ENCODE results near the gene RNF138.
"Not testable (repeated sequence)": the region's sequence is repeated elsewhere in the genome, so short reads cannot be mapped to it uniquely, and the experiment has no call there.

RNF138 gene

GRCh38 chr18:32096946-32097345, 5.3 kb downstream of the RNF138 start:
- DNase-seq = no peak

GRCh38 chr18:32104516-32104915, 12.8 kb downstream of the RNF138 start:
- no peak for DNase-seq

- DNase-seq = no peak
Observed at GRCh38 chr18:32110005-32110404, 18.3 kb downstream of the RNF138 start.

GRCh38 chr18:32111706-32112105, 20.0 kb downstream of the RNF138 start:
- no peak for DNase-seq

DNA sequence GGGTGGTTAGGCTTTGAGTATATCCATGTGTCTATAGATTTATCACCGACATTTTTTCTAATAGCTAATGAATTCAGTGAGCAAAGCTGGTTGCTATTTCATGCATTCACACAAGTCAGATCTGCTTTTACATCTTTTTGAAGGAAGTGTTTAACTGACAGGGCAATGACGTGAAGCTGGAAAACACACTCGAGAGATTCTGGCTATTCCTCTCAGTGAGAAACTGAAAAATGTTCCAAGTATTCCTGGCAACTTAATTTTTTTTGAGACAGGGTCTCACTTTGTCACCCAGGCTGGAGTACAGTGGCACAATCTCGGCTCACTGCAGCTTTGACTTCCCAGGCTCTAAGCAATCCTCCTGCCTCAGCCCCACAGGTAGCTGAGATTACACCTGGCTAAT, 21.2 kb downstream of the RNF138 start:
- no peak for DNase-seq

- no peak for DNase-seq
Observed at GRCh38 chr18:32114293-32114942, 22.7 kb downstream of the RNF138 start.

DNA sequence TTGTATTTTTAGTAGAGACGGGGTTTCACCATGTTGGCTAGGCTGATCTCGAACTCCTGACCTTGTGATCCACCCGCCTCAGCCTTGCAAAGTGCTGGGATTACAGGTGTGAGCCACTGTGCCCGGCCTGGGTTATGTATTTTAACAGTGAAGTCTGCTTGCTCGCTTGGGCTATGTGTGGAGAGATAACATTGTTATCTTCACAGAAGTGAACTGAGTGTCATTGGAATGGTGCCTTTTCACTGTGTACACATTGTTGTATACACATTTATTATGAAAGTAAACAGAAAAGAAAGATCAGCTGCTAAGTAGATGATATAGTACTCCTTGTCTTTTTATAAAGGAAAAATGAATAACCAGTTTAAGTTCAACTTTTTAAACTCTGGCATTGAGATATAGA, 30.4 kb downstream of the RNF138 start:
- DNase-seq = no peak

GRCh38 chr18:32126538-32126937, 34.9 kb downstream of the RNF138 start:
- DNase-seq = no peak

DNA sequence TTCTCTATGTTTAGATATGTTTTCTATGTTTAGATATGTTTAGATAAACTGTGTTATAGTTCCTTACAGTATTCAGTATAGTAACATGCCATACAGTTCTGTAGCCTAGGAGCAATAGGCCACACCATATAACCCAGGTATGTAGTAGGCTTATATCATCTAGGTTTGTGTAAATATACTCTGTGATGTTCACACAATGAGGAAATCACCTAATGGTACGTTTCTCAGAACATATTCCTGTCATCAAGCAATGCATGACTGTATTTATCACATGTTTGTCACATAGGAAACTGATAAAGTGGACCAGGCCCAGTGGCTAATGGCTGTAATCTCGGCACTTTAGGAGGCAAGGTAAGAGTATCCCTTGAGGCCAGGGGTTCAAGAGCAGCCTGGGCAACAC, 44.0 kb downstream of the RNF138 start:
- DNase-seq = no peak

DNA sequence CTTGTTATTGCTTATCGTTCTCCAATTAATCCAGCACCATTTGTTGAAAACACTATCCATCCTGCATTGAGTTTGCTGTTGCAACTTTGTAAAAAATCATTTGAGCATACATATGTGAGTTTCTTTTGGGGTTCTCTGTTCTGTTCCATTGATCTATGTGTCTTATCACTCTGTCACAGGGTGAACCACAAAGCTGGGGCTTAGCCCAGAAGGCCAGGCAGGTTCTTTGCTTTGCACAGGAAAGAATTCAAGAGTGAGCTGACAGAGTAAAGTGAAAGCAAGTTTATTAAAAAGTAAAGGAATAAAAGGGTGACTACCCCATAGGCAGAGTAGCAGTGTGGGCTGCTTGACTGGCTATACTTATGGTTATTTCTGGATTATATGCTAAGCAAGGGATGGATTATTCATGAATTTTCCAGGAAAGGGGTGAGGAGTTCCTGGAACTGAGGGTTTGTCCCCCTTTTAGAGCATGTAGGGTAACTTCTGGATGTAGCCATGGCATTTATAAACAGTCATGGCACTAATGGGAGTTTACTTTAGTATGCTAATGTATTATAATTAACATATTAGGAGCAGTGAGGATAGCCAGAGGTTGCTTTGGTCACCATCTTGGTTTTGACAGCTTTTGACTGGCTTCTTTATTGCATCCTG, 46.8 kb downstream of the RNF138 start:
- DNase-seq = no peak

DNA sequence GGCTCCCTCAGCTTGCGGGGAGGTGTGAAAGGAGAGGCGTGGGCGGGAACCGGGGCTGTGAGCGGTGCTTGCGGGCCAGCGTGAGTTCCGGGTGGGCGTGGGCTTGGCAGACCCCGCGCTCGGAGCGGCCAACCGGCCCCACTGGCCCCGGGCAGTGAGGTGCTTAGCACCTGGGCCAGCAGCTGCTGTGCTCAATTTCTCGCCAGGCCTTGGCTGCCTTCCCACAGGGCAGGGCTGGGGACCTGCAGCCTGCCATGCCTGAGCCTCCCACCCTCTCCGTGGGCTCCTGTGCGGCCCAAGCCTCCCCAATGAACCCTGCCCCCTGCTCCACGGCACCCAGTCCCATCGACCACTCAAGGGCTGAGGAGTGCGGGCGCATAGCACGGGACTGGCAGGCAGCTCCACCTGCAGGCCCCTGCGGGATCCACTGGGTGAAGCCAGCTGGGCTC, 48.2 kb downstream of the RNF138 start:
- DNase-seq = no peak

DNA sequence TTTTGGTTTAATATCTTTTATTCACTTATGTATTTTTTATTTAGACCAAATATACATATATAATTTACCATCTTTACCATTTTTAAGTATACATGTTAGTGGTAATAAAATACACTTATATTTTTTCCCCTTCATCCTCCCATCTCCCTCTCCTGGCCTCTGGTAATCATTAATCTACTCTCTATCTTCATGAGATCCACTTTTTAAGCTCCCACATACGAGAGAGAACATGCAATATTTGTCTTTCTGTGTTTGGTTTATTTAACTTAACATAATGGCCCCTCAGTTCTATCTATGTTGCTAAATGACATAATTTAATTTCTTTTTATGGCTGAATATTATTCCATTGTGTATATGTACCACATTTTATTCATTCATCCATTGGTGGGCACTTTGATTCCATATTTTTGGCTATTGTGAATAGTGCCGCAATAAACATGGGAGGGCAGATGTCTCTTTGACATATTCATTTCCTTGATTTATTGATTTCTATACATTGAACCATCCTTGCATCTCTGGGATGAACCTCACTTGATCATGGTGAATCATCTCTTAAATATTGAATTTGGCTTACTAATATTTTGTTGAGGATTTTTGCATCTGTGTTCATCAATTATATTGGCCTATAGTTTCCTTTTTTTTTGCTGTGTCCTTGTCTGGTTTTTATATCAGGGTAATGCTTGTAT, 56.7 kb downstream of the RNF138 start:
- no peak for DNase-seq

DNA sequence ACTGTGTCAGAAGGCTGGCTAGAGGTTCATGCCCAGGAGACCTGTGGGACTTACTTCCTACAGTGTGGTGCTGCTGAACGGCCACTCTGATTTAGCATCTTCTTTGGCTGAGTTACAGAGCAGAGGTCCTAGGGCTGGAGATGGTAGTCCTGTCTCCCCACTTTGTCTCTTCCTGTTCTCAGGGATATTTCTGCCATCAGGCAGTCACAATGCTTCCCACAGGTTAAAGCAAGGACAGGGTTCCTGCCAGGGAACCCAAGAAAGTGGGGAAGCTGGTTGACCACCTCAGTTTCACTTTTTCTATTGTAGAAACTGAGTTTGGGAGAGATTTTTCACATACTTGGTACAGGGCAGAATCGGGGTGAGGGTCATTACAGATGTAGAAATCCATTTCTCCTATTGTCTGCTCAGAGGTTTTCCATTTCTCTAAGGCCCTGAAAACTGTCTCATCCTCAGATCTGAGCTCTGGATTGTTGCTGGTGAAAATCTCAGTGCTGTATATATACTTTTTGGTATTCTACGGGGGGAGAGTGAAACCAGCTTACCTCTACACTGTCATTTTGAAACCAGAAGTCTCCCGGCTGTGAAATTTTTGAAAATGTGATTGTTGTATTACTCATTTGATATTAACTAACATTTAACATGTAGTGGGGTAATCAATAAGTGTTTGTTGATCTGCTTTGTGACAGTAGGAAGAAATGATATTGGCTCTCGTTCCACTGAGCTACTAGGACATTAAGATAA, 61.2 kb downstream of the RNF138 start:
- no peak for DNase-seq

GRCh38 chr18:32156855-32157254, 65.2 kb downstream of the RNF138 start:
- DNase-seq = no peak

DNA sequence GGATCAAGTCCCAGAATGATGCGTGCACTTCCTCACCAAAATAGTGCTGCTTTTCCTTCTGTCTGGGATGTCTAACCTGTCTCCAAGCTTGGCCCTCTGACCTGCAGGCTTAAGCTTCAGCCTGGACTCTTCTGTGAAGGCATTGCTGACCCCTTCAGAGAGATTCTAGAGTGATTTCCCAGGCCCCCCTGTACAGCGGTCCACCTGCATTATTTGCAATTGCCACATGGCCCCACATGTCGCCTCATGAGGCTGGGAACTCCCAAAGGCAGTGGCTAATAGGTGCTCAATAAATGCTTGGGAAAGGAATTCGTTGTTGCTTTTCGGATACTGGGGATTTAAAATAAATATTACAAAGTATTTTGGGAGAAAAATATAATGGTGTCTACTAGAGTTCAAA, 65.9 kb downstream of the RNF138 start:
- DNase-seq = no peak

GRCh38 chr18:32158108-32158624, 66.5 kb downstream of the RNF138 start:
- peak; percentile 61 for DNase-seq

- DNase-seq = not testable (repeated sequence)
Observed at GRCh38 chr18:32158631-32159030, 67.0 kb downstream of the RNF138 start.

GRCh38 chr18:32160547-32160946, 68.9 kb downstream of the RNF138 start:
- DNase-seq = no peak

- DNase-seq = no peak
Observed at GRCh38 chr18:32167980-32168730, 76.5 kb downstream of the RNF138 start.

GRCh38 chr18:32173654-32174053, 82.0 kb downstream of the RNF138 start:
- DNase-seq = no peak

- no peak for DNase-seq
Observed at GRCh38 chr18:32174719-32175118, 83.0 kb downstream of the RNF138 start.

- DNase-seq = no peak
Observed at GRCh38 chr18:32175265-32175664, 83.6 kb downstream of the RNF138 start.

DNA sequence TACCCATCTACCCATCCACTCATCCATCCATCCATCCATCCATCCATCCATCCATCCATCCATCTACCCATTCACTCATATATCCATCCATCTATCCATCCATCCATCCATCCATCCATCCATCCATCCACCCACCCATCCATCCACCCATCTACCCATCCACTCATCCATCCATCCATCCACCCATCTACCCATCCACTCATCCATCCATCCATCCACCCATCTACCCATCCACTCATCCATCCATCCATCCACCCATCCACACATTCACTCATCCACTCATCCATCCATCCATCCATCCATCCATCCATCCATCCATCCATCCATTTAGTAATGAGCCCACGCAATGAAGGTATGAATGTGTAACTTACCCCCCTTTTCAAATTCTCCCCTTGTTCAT, 85.1 kb downstream of the RNF138 start:
- DNase-seq = not testable (repeated sequence)

Measured in NCI-H524 treated with DMSO at 0.1 percent for 48 hours (cell line).